Upper lobe of left lung (tissue), 4 donors: ENCODE data around the gene OR3A3.

Experiments used
- POLR2A ChIP-seq, 4 donors: fragments of 450-650 bp; IDR thresholded peaks; one replicate each; pipeline ENCODE4 v1.5.1; 2016 to 2017; ENCODE audit warnings: antibody characterized with exemption in 4 of 4, mild to moderate bottlenecking in 2 of 4
- TF ChIP-seq, protein P1 (sequence below), 6 experiments: fragments of 450-650 bp in 4 of 6; fragments of 200-600 bp in 2 of 6; sonication (generic) in 2 of 6; IDR thresholded peaks; one replicate each; pipeline ENCODE4 v1.5.1; 2016 to 2019; ENCODE audit warnings: antibody characterized with exemption in 6 of 6

DNA sequence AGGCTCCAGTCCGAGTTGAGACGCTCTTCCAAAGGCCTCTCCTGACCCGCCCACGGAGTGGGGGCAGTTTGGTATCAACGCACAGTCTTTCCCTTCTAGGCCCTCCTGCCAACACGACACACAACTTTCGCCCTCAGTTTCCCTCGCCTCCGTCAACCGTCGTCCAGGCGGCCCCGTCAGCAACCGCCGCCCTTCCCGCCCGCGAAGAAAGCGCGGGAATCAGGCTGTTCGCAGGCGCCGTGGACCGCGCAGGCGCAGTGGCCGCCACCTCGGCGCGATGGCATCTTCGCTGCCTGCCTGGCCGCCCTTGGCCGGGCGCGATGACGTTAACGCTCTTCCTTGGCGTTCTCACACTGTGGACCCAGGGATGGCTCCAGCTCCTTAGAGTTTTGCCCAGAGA lies 60.4 kb downstream of the OR3A3 start, which contains the start of gene SPATA22:
- TF ChIP-seq POLR2A (IDR thresholded peaks at IDR 0.05): no peak
- TF ChIP-seq, protein P1, sequence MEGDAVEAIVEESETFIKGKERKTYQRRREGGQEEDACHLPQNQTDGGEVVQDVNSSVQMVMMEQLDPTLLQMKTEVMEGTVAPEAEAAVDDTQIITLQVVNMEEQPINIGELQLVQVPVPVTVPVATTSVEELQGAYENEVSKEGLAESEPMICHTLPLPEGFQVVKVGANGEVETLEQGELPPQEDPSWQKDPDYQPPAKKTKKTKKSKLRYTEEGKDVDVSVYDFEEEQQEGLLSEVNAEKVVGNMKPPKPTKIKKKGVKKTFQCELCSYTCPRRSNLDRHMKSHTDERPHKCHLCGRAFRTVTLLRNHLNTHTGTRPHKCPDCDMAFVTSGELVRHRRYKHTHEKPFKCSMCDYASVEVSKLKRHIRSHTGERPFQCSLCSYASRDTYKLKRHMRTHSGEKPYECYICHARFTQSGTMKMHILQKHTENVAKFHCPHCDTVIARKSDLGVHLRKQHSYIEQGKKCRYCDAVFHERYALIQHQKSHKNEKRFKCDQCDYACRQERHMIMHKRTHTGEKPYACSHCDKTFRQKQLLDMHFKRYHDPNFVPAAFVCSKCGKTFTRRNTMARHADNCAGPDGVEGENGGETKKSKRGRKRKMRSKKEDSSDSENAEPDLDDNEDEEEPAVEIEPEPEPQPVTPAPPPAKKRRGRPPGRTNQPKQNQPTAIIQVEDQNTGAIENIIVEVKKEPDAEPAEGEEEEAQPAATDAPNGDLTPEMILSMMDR (IDR thresholded peaks at IDR 0.05): no peak
